Hematopoietic multipotent progenitor cell treated with erythropoietin and hydrocortisone succinate and interleukin-3 and kit ligand, for 15 days (in vitro differentiated cells): ENCODE data around the gene LRRC9.
"Not testable (repeated sequence)": the region's sequence is repeated elsewhere in the genome, so short reads cannot be mapped to it uniquely, and the experiment has no call there.

Source experiments
- DNase-seq: peaks from one replicate; pipeline ENCODE4 v3.0.0-alpha.2; 2015; ENCODE audit warnings: low spot score

Gene LRRC9

GRCh38 chr14:60064491-60065072 lies 144.6 kb downstream of the LRRC9 start:
- peak; percentile 56 for DNase-seq

- DNase-seq = no peak
Measured at GRCh38 chr14:60067882-60068281, 147.9 kb downstream of the LRRC9 start.

GRCh38 chr14:60079723-60080122 lies 159.8 kb downstream of the LRRC9 start:
- no peak for DNase-seq

GRCh38 chr14:60085085-60085484 lies 165.1 kb downstream of the LRRC9 start:
- DNase-seq = no peak

GRCh38 chr14:60085693-60086092 lies 165.7 kb downstream of the LRRC9 start:
- no peak for DNase-seq

GRCh38 chr14:60087668-60088067 lies 167.7 kb downstream of the LRRC9 start:
- DNase-seq = no peak

- DNase-seq = no peak
Measured at GRCh38 chr14:60089221-60089620, 169.3 kb downstream of the LRRC9 start.

- peak; percentile 36 for DNase-seq
Measured at GRCh38 chr14:60090864-60091519, 171.0 kb downstream of the LRRC9 start.

GRCh38 chr14:60091550-60092525 lies 171.9 kb downstream of the LRRC9 start, which contains the start of gene PCNX4:
Gene PCNX4 (plus strand): TSS chr14:60091923. CDS start chr14:60107639, 15,716 bp downstream.
- peak; percentile 98 for DNase-seq

GRCh38 chr14:60092526-60092920 lies 172.6 kb downstream of the LRRC9 start:
- DNase-seq = peak; percentile 43

- DNase-seq = no peak
Measured at GRCh38 chr14:60093080-60093479, 173.1 kb downstream of the LRRC9 start.

- DNase-seq = no peak
Measured at GRCh38 chr14:60093606-60094005, 173.7 kb downstream of the LRRC9 start.

- peak; percentile 14 for DNase-seq
Measured at GRCh38 chr14:60094306-60094897, 174.5 kb downstream of the LRRC9 start.

GRCh38 chr14:60095231-60095630 lies 175.3 kb downstream of the LRRC9 start:
- DNase-seq = no peak

GRCh38 chr14:60095781-60096450 lies 176.0 kb downstream of the LRRC9 start:
- no peak for DNase-seq

- DNase-seq = no peak
Measured at GRCh38 chr14:60097974-60098373, 178.0 kb downstream of the LRRC9 start.

GRCh38 chr14:60099855-60100254 lies 179.9 kb downstream of the LRRC9 start:
- DNase-seq = not testable (repeated sequence)

GRCh38 chr14:60101786-60102185 lies 181.8 kb downstream of the LRRC9 start:
- no peak for DNase-seq

GRCh38 chr14:60102389-60102788 lies 182.4 kb downstream of the LRRC9 start:
- no peak for DNase-seq

GRCh38 chr14:60106339-60106738 lies 186.4 kb downstream of the LRRC9 start:
- DNase-seq = no peak

- DNase-seq = no peak
Measured at GRCh38 chr14:60107477-60107876, 187.5 kb downstream of the LRRC9 start.

GRCh38 chr14:60111732-60112131 lies 191.8 kb downstream of the LRRC9 start:
- no peak for DNase-seq
